Measurements from ENCODE around the gene PER3. TPM values are rescaled to one million over a fixed set of nuclear protein-coding genes. Genes with fewer than 3 reads are reported as not detected.

PER3 gene
- total and polyA plus RNA-seq, 4 donors = 3.3 to 21.0 (median 6.2) TPM

DNA sequence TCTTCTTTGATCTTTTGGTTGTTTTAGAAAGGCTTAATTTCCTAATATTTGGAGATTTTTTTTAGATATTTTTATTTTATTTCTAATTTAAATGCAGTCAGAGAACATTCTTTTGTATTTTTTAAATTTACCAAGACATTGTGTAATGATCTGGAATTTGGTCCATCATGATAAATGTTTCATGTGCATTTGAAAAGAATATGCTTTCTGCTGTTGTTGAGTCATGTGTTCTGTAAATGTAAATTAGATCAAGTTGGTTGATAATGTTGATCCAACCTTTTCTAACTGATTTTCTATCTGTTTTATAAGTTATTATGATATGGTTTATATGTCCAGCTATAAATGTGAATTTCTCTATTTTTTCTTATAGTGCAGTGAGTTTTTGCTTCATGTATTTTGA is 48.9 kb downstream of the PER3 start:
- Histone ChIP-seq H3K36me3 (ENCODE audit: control insufficient read depth in 4 of 4, insufficient read depth in 3 of 4, low read depth in 1 of 4, low read length in 3 of 4) (peaks cover 8 to 70% (median 58%) of the 10 kb centered on the region in 4 donors), H3K9ac (ENCODE audit: low read depth in 1 of 2, low read length in 2 of 2) (no peak overlapping the region), H3K27me3 (ENCODE audit: control insufficient read depth in 4 of 4, insufficient read depth in 4 of 4, low read length in 3 of 4) (no peaks in the 10 kb centered on the region), H3K4me3 (ENCODE audit: low read depth in 1 of 3, low read length in 3 of 3) (no peak overlapping the region), H3K9me3 (ENCODE audit: control insufficient read depth in 4 of 4, low read length in 3 of 4) (no peaks in the 10 kb centered on the region), H3K27ac (ENCODE audit: low read depth in 1 of 2, low read length in 2 of 2) (no peak overlapping the region), H3K4me1 (ENCODE audit: control insufficient read depth in 4 of 4, insufficient read depth in 4 of 4, low read length in 3 of 4) (peaks cover 0 to 2% (median 0%) of the 10 kb centered on the region in 4 donors)
- DNase-seq (ENCODE audit: low spot score) = no peak
- TF ChIP-seq, protein P1, sequence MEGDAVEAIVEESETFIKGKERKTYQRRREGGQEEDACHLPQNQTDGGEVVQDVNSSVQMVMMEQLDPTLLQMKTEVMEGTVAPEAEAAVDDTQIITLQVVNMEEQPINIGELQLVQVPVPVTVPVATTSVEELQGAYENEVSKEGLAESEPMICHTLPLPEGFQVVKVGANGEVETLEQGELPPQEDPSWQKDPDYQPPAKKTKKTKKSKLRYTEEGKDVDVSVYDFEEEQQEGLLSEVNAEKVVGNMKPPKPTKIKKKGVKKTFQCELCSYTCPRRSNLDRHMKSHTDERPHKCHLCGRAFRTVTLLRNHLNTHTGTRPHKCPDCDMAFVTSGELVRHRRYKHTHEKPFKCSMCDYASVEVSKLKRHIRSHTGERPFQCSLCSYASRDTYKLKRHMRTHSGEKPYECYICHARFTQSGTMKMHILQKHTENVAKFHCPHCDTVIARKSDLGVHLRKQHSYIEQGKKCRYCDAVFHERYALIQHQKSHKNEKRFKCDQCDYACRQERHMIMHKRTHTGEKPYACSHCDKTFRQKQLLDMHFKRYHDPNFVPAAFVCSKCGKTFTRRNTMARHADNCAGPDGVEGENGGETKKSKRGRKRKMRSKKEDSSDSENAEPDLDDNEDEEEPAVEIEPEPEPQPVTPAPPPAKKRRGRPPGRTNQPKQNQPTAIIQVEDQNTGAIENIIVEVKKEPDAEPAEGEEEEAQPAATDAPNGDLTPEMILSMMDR (IDR thresholded peaks at IDR 0.05; ENCODE audit: low read depth, low read length, missing input control) = no peak
- no peak for TF ChIP-seq NR2F2 (IDR thresholded peaks at IDR 0.05)
- TF ChIP-seq, protein P2, sequence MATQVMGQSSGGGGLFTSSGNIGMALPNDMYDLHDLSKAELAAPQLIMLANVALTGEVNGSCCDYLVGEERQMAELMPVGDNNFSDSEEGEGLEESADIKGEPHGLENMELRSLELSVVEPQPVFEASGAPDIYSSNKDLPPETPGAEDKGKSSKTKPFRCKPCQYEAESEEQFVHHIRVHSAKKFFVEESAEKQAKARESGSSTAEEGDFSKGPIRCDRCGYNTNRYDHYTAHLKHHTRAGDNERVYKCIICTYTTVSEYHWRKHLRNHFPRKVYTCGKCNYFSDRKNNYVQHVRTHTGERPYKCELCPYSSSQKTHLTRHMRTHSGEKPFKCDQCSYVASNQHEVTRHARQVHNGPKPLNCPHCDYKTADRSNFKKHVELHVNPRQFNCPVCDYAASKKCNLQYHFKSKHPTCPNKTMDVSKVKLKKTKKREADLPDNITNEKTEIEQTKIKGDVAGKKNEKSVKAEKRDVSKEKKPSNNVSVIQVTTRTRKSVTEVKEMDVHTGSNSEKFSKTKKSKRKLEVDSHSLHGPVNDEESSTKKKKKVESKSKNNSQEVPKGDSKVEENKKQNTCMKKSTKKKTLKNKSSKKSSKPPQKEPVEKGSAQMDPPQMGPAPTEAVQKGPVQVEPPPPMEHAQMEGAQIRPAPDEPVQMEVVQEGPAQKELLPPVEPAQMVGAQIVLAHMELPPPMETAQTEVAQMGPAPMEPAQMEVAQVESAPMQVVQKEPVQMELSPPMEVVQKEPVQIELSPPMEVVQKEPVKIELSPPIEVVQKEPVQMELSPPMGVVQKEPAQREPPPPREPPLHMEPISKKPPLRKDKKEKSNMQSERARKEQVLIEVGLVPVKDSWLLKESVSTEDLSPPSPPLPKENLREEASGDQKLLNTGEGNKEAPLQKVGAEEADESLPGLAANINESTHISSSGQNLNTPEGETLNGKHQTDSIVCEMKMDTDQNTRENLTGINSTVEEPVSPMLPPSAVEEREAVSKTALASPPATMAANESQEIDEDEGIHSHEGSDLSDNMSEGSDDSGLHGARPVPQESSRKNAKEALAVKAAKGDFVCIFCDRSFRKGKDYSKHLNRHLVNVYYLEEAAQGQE (IDR thresholded peaks at IDR 0.05) = no peak
- no peak for TF ChIP-seq EGR1 (IDR thresholded peaks at IDR 0.05; ENCODE audit: low read depth in 2 of 2)
- TF ChIP-seq RXRA (IDR thresholded peaks at IDR 0.05) = no peak
- TF ChIP-seq HNF4G (IDR thresholded peaks at IDR 0.05) = no peak
- TF ChIP-seq YY1 (IDR thresholded peaks at IDR 0.05) = no peak
- TF ChIP-seq, protein P3, sequence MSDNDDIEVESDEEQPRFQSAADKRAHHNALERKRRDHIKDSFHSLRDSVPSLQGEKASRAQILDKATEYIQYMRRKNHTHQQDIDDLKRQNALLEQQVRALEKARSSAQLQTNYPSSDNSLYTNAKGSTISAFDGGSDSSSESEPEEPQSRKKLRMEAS (IDR thresholded peaks at IDR 0.05) = no peak
- no peak for TF ChIP-seq FOXA1 (IDR thresholded peaks at IDR 0.05)
- TF ChIP-seq JUND (IDR thresholded peaks at IDR 0.05) = no peak
- TF ChIP-seq HNF4A (conservative IDR thresholded peaks at IDR 0.05) = no peak
- no peak for TF ChIP-seq FOXA2 (IDR thresholded peaks at IDR 0.05)
- TF ChIP-seq, protein P4, sequence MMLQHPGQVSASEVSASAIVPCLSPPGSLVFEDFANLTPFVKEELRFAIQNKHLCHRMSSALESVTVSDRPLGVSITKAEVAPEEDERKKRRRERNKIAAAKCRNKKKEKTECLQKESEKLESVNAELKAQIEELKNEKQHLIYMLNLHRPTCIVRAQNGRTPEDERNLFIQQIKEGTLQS (IDR thresholded peaks at IDR 0.05) = no peak
- no peak for TF ChIP-seq TAF1 (conservative IDR thresholded peaks at IDR 0.05)
- TF ChIP-seq GABPA (IDR thresholded peaks at IDR 0.05 in 1 of 2, conservative IDR thresholded peaks at IDR 0.05 in 1 of 2) = no peak
- no peak for TF ChIP-seq SP1 (IDR thresholded peaks at IDR 0.05)
- TF ChIP-seq, protein P5, sequence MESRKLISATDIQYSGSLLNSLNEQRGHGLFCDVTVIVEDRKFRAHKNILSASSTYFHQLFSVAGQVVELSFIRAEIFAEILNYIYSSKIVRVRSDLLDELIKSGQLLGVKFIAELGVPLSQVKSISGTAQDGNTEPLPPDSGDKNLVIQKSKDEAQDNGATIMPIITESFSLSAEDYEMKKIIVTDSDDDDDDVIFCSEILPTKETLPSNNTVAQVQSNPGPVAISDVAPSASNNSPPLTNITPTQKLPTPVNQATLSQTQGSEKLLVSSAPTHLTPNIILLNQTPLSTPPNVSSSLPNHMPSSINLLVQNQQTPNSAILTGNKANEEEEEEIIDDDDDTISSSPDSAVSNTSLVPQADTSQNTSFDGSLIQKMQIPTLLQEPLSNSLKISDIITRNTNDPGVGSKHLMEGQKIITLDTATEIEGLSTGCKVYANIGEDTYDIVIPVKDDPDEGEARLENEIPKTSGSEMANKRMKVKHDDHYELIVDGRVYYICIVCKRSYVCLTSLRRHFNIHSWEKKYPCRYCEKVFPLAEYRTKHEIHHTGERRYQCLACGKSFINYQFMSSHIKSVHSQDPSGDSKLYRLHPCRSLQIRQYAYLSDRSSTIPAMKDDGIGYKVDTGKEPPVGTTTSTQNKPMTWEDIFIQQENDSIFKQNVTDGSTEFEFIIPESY (IDR thresholded peaks at IDR 0.05) = no peak

DNA sequence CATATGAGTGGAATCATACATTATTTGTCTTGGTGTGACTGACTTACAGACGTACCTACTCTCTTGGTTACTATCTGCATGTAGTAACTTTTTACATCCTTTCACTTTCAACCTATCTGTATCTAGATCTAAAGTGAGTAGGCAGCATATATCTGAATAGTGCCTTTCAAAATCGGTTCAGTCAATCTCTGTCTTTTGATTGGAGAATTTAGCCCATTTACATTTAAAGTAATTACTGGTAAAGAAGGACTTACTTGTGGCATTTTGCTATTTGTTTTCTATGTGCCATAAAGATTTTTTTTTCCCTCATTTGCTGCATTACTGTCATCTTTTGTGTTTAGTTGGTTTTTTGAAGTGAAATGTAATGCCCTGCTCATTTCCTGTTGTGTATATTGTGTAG is 54.6 kb downstream of the PER3 start:
- 95% methylated on average over 2 of the region's 2 CpGs for WGBS
- Histone ChIP-seq H3K4me1 (ENCODE audit: control insufficient read depth in 4 of 4, insufficient read depth in 4 of 4, low read length in 3 of 4) (no peaks in the 10 kb centered on the region), H3K27me3 (ENCODE audit: control insufficient read depth in 4 of 4, insufficient read depth in 4 of 4, low read length in 3 of 4) (no peaks in the 10 kb centered on the region), H3K4me3 (ENCODE audit: low read depth in 1 of 3, low read length in 3 of 3) (no peak overlapping the region), H3K9me3 (ENCODE audit: control insufficient read depth in 4 of 4, low read length in 3 of 4) (no peaks in the 10 kb centered on the region), H3K27ac (ENCODE audit: low read depth in 1 of 2, low read length in 2 of 2) (no peak overlapping the region), H3K36me3 (ENCODE audit: control insufficient read depth in 4 of 4, insufficient read depth in 3 of 4, low read depth in 1 of 4, low read length in 3 of 4) (peaks cover 10 to 86% (median 67%) of the 10 kb centered on the region in 4 donors), H3K9ac (ENCODE audit: low read depth in 1 of 2, low read length in 2 of 2) (no peak overlapping the region)
- DNase-seq (ENCODE audit: low spot score) = no peak
- TF ChIP-seq HNF4G (IDR thresholded peaks at IDR 0.05) (no peak), YY1 (IDR thresholded peaks at IDR 0.05) (no peak), FOXA2 (IDR thresholded peaks at IDR 0.05) (no peak), EGR1 (IDR thresholded peaks at IDR 0.05; ENCODE audit: low read depth in 2 of 2) (no peak), TAF1 (conservative IDR thresholded peaks at IDR 0.05) (no peak), RAD21 (IDR thresholded peaks at IDR 0.05) (no peak), HNF4A (conservative IDR thresholded peaks at IDR 0.05) (no peak), GABPA (IDR thresholded peaks at IDR 0.05 in 1 of 2, conservative IDR thresholded peaks at IDR 0.05 in 1 of 2) (no peak), JUND (IDR thresholded peaks at IDR 0.05) (no peak), FOXA1 (IDR thresholded peaks at IDR 0.05) (no peak), NR2F2 (IDR thresholded peaks at IDR 0.05) (no peak), RXRA (IDR thresholded peaks at IDR 0.05) (no peak), SP1 (IDR thresholded peaks at IDR 0.05) (no peak)
- TF ChIP-seq, protein P1 (IDR thresholded peaks at IDR 0.05; ENCODE audit: low read depth, low read length, missing input control) = no peak
- TF ChIP-seq, protein P3 (IDR thresholded peaks at IDR 0.05) = no peak
- TF ChIP-seq, protein P4 (IDR thresholded peaks at IDR 0.05) = no peak
